ENCODE measurements around the gene GIT1.

Gene GIT1

GRCh38 chr17:29594519-29595090 lies 5.2 kb upstream of the GIT1 start:
- no peak for DNase-seq (ENCODE audit: low spot score)

DNA sequence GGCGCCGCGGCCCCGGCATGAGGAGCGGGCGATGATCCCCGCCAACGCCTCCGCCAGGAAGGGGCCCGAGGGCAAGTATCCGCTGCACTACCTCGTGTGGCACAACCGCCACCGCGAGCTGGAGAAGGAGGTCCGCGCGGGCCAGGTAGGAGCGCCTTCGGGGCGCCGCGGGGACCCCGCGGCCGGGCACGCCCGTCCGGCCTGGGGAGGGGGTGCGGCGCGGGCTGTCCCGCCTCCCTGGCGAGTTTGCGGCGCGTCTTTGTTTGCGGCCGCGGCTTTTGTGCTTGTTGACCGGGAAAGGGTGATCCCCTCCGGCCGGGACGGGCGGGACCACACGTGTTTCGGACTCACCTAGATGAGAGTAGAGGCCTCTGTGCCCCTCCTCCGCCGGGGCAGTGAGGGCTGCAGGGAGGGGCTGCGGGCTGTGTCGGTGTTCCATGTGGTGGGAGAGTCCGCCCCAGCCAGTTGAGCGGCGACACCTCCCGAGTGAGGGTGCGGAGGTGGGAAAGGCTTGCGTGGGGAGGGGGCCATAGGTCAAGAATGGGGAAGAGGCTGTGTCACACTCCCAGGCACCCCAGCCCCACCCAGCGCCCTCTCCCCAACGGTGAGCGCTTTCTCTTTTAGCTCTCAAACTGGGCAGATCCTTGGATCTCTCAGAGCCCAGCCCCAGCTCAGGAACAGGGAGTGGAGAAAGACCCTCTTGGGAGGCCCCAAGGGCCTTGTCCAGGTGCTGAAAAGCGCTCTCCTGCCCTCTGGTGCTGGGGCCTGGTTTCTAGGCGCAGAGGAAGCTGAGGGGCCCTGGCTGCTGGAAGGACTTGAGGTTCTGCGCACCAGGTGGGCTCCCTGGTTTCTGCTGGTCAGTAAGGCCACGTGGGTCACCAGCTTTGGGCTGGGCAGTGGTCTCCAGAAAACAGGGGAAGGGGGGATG lies 4.4 kb upstream of the GIT1 start:
- FAIRE-seq (no peak), DNase-seq (ENCODE audit: low spot score) (peak; percentile 33)

More at GRCh38 chr17:29594519-29595090, 5.2 kb upstream of the GIT1 start:
- FAIRE-seq = no peak

DNA sequence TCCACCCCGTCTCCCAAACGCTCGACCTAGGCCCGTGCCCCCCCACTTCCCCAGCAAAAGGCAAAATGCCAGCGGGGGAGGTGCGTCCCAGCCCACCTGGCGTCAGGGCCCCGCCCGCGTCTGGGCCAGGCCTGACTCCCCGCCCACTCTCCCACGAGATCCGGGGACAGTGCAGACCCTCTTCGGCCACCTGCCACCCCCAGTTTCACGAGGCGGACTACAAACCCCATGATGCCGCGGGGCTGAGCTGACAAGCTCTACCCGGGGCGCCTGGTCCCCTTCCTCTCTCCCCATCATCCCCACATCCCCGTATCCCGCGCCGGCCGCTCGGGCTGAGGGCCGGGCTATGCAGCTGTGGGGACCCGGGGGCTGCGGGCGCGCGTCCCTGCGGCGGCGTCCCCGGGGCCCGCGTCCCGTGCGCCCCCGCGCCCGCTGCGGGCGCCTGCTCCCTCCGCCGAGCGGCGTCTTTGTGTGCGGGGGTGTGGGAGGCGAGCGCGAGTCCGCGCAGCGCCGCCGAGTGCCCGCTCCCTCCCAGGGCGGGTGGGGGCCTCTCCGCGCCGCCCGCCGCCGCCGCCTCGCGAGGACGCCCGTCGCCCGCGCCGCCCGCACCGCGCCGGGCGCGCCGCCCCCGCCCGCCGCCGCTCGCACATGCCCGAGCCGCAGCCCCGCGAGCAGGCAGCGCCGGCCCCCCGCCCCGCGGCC lies 3.6 kb upstream of the GIT1 start, which contains the start of gene ANKRD13B:
TSS of gene ANKRD13B (plus strand) at position 283 of the 702 bp plus-strand sequence. CDS start 490 bp downstream, outside the sequence.
- peak; percentile 44 for DNase-seq (ENCODE audit: low spot score)
- no peak for FAIRE-seq

DNA sequence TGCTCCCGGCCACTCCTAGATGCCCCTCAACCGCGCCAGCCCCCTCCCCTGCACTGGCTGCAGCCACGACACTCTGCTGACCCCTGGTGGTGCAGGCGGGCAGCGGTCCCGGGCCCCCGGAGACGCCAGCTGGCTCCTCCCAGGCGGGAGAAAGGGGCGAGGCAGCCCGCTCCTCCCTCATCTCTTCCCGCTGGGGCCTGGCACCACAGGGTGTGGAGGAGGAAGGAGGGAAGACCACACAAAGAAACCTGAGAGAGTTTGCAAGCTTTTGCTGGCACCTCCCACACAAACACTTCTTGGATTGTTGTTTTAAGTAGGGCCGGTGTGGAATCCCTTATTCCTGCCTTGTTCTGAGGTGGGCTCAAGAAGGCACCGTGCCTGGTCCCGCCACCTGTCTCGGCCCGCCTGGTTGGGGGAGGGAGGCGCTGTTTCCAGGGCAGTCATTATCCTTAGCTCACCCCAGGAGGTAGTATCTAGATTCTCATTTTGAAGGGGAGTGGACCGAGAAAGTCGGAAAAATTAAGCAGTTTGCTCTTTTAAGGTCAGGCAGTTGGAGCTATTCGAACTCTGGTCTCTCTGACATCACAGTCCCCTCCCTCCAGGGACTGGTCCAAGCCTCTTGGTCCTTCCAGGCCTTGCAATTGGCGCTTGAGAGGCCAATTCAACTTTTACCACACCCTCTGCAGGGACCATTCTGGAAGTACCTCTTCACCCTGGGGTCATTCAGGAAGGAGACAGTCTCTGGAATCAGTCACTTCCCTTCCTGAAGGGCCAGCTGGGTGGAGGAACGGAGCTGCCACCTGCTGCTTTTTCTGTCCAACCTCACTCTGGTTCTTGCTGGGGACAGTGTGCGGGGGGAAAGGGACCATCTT lies 2.5 kb upstream of the GIT1 start:
- FAIRE-seq = peak; percentile 83

GRCh38 chr17:29591146-29591736 lies 1.8 kb upstream of the GIT1 start:
- peak; percentile 20 for FAIRE-seq
- DNase-seq (ENCODE audit: low spot score) = peak; percentile 78

More for the DNA sequence above, 2.5 kb upstream of the GIT1 start:
- DNase-seq (ENCODE audit: low spot score) = peak; percentile 95

DNA sequence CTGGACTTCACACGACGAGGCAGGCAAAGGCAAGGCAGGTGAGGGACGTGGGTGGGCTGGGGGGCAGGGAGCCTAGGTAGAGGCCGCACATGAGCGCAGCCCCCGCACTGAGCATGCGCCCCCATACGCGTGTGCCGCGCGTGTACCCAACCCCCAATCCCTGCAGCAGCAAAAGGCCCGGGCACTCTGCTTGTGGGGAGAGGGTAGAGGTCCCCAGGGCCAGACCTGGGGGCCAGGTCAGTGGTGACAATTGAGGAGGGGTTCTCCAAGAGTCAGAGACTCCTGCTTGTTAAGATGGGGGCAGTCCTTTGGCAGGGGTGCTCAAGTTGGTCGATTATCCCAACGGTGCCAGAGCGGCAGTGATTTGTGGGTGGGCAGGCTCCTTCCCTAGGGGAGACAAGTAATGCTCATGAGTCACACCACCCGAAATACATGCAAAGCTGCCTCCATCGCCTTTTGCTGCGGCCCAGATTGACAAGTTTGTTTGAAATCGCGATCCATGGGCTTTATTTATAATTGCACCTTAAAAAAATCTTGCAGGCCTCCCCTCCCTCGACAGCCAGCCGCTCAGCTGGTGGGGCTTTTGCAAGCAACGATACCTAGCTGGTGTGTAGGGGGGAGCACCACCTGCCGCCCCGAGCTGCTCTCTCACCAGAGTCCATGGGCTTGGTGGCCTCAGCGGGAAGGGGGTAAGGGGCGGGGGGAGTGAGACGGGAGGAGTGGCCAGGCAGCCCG lies 1.1 kb upstream of the GIT1 start:
- DNase-seq (ENCODE audit: low spot score) = peak; percentile 21

DNA sequence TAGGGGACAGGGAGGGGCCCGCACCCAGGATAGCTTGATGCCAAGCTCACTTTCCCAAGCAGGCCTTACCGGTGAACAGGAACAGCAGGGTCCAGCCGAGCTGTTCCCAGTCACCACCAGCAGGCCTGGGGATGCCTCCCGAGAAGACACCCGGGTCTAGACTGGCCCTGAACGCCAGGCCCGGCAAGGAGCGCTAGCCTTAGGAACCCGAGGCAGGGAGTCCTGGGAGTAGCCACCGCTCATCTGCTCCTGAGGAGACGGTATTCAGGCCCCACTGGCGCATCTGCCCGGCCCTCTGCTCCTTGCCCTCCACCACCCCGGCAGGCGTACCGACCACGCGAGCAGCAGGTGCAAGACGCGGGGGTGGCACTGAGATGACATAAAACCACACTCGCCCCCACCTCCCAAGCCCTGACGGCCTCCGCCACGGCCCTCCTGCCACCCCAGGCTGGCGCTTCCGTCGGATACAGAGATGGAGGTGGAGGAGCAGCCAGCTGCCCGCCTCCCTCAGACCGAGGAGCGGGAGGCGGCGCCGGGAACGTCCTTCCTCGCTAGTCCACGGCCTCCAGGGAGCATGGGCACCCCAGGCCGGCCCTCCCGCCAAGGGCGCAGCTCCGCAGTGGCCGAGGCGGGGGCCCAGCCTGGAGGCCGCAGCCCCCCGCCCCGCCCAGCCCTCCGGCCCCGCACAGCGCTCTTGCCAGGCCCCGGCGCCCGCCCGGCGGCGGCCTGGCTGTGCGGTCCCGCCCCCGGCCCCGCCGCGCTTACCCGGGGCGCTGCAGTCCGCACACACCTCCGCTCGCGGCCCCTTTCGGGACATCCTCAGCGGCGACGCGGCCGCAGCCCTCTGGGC lies 661 bp downstream of the GIT1 start:
- FAIRE-seq (peak; percentile 63), DNase-seq (ENCODE audit: low spot score) (peak; percentile 44)

More for the DNA sequence above, 1.1 kb upstream of the GIT1 start:
- no peak for FAIRE-seq

DNA sequence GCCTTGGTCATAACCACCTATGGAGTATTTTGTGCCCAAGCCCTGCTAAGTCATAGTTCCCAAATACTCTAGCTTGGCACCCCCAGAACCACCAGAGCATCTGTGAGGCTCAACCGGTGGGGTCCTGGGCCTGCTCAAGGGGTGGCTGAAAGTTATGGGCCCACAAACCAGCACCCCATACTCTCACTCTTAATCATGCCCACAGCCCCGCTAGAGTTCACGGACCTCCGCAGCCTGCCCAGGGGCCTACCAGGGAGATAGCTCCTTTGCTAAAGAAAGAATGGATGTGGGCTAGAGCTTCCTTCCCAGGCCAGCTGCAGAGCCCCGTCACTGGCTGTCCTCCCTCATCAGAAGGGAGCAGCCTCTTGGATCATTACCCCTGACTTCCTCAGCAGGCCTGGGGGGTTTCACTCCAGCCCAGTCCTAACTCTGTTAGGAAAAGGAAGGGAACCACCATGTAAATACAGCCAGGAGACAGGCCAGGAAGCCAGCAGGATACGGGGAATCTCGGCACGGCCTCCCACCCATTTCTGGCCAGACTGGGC lies 1.4 kb downstream of the GIT1 start:
- FAIRE-seq (no peak), DNase-seq (ENCODE audit: low spot score) (no peak)

GRCh38 chr17:29587591-29587990 lies 1.9 kb downstream of the GIT1 start:
- no peak for FAIRE-seq
- no peak for DNase-seq (ENCODE audit: low spot score)

DNA sequence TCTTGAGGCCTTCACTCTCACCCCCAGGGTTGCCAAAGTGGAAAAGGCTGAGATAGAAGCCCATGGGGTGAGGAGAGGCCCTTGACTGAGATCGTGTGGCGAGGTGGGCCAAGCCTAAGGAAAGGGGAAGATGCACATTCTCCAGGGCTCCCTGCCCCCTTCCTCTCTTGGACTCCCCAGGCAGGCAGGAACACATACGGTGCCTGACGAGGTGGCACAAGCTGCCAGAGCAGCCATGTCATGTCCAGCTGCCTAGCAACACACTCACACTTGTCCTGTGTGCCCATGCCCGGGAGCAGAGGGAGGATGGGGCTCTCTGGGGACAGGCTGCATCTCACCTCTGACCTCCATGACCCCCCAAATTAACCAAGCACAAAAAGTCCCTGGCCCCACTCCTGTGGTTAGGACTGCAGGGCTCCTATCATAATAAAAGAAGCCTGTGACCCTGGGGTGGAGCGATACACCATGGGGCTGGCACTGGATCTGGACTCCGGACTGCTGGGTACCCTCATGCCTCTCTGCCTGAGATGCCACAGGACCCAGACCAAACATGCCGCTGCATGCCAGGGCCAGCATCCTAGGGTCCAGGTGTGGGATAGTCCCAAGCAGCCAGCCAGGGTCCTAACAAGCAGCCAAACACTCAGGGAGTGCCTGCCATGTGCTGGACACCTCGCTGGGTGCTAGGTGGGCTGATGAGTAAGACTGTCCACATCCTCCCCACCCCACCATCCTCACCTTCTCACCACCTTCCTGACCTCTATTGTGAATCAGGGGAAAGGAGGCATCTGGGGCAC lies 2.6 kb downstream of the GIT1 start:
- DNase-seq (ENCODE audit: low spot score) (no peak), FAIRE-seq (peak; percentile 37)

GRCh38 chr17:29585080-29585751 lies 4.2 kb downstream of the GIT1 start:
- no peak for DNase-seq (ENCODE audit: low spot score)

DNA sequence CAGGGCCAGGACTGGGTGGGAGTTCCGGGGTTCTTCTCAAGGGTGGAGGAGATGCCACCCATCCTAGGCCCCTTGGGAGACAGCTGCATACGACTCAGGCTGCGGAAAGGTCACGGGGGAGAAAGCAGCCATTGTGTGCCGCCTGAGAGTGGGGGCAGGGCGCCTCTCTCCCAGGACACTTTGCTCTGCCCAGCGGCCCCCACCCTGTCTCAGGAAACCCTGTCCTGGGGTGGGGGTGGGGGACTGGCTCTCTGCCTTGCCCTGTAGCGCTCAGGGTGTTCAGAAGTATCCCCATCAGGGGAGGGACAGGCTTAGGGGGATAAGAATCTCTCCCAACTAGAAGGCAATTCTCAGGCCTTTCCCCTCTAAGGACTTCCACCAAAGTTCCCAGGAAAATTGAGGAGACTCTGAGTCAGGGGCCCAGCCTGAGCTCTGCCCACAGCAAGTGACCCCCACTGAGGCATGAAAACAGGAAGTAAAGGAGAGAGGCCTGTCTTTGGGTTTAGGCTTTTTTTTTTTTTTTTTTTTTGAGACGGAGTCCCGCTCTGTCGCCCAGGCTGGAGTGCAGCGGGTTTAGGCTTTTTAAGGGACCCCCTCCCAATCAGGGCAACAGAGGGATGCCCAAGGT lies 4.9 kb downstream of the GIT1 start:
- no peak for DNase-seq (ENCODE audit: low spot score)
- no peak for FAIRE-seq

More at GRCh38 chr17:29585080-29585751, 4.2 kb downstream of the GIT1 start:
- FAIRE-seq = no peak

- FAIRE-seq = no peak
- DNase-seq (ENCODE audit: low spot score) = no peak
Measured at GRCh38 chr17:29583324-29584248, 5.9 kb downstream of the GIT1 start.

DNA sequence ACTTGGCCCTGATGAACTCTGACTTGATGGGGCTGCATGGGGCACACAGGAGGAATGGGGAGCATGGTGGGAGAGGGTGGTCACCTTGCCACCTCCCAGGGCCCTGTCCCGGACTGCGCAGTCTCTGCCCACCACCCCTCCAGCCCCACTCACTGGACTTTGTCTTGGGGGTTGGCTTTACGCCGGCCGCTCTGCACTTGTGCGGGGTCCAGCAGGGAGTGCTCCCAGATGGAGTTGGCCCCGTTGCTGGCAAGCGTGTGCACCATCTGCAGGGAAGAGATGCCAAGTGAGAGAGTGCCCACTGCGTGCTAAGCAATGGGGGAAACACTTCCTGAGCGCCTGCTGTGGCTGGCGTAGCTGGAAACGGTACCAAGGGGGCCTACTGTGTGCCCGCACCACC lies 6.7 kb downstream of the GIT1 start:
- FAIRE-seq = no peak

GRCh38 chr17:29582254-29582765 lies 7.1 kb downstream of the GIT1 start:
- FAIRE-seq (peak; percentile 27), DNase-seq (ENCODE audit: low spot score) (no peak)

More for the DNA sequence above, 6.7 kb downstream of the GIT1 start:
- no peak for DNase-seq (ENCODE audit: low spot score)

All from urothelium cell line (cell line).